WI38 (cell line): ENCODE data around the gene FBXO21.
"Not testable (repeated sequence)": the region's sequence is repeated elsewhere in the genome, so short reads cannot be mapped to it uniquely, and the experiment has no call there.

Experiments used
- H3K4me3 ChIP-seq: 2 replicates; pipeline ENCODE4 v1.5.1; 2011; ENCODE audit warnings: low read depth, mild to moderate bottlenecking, control low read depth, low read length
- TF ChIP-seq, protein P1 (sequence below): IDR thresholded peaks from 2 replicates; pipeline ENCODE4 v1.5.1; 2012; ENCODE audit warnings: low read depth, mild to moderate bottlenecking, control low read depth, low read length

FBXO21 gene

GRCh38 chr12:117202033-117202432 lies 11.8 kb upstream of the FBXO21 start:
- no peak overlapping the region for H3K4me3 ChIP-seq
- TF ChIP-seq, protein P1, sequence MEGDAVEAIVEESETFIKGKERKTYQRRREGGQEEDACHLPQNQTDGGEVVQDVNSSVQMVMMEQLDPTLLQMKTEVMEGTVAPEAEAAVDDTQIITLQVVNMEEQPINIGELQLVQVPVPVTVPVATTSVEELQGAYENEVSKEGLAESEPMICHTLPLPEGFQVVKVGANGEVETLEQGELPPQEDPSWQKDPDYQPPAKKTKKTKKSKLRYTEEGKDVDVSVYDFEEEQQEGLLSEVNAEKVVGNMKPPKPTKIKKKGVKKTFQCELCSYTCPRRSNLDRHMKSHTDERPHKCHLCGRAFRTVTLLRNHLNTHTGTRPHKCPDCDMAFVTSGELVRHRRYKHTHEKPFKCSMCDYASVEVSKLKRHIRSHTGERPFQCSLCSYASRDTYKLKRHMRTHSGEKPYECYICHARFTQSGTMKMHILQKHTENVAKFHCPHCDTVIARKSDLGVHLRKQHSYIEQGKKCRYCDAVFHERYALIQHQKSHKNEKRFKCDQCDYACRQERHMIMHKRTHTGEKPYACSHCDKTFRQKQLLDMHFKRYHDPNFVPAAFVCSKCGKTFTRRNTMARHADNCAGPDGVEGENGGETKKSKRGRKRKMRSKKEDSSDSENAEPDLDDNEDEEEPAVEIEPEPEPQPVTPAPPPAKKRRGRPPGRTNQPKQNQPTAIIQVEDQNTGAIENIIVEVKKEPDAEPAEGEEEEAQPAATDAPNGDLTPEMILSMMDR = no peak

DNA sequence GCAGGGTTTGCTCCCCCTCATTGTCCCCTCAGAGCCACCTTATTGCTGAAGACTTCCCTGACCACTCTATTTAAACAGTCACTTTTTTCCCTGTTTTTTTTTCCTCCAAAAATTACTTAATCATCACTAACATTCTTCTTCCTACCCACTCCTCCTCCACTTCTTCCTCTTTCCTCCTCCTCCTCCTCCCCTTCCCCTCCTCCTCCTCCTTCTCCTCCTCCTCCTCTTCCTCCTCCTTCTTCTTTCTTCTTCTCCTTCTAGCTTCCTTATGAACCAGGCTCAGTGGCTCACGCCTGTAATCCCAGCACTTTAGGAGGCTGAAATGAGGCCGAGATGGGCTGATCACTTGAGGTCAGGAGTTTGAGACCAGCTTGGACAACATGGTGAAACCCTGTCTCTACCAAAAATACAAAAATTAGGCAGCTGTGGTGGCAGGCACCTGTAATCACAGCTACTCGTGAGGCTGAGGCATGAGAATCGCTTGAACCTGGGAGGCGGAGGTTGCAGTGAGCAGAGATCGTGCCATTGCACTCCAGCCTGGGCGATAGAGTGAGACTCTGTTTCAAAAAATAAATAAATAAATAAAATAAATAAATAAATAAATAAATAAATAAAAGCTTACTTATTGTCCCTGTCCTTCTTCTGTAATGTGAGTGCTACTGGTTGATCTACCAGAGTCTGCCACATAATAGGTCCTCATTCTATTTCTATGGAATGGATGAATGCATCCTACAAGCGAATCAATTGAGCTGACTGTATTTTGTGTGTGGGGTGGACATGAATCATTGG lies 9.9 kb upstream of the FBXO21 start:
- H3K4me3 ChIP-seq = not testable (repeated sequence)

- not testable (repeated sequence) for H3K4me3 ChIP-seq
Observed at GRCh38 chr12:117196334-117196733, 6.1 kb upstream of the FBXO21 start.

GRCh38 chr12:117195027-117195426 lies 4.8 kb upstream of the FBXO21 start:
- not testable (repeated sequence) for H3K4me3 ChIP-seq

GRCh38 chr12:117193903-117194302 lies 3.6 kb upstream of the FBXO21 start:
- H3K4me3 ChIP-seq = no peak overlapping the region
- TF ChIP-seq, protein P1 = no peak

DNA sequence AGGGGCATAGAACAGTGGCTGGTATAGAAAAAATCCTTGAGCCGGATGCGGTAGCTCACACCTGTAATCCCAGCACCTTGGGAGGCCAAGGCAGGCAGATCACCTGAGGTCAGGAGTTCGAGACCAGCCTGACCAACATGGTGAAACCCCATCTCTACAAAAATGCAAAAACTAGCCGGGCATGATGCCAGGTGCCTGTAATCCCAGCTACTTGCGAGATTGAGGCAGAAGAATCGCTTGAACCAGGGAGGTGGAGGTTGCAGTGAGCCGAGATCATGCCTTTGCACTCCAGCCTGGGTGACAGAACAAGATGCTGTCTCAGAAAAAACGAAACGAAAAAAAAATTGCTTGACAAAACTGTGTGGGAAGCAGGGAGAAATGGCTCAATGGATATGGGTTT lies 2.3 kb upstream of the FBXO21 start:
- not testable (repeated sequence) for H3K4me3 ChIP-seq

GRCh38 chr12:117192057-117192456 lies 1.8 kb upstream of the FBXO21 start:
- H3K4me3 ChIP-seq = no peak overlapping the region
- TF ChIP-seq, protein P1 = no peak

- TF ChIP-seq, protein P1 = no peak
Observed at GRCh38 chr12:117189725-117190209, 503 bp downstream of the FBXO21 start.

GRCh38 chr12:117188961-117189724 lies 1.1 kb downstream of the FBXO21 start:
- TF ChIP-seq, protein P1 = no peak; the same call in 1 of the 2 replicates
- H3K4me3 ChIP-seq = peak overlapping the region; percentile 83

More at GRCh38 chr12:117189725-117190209, 503 bp downstream of the FBXO21 start:
- H3K4me3 ChIP-seq = peak overlapping the region; percentile 83
